Measurements from ENCODE around the gene STAT3.
"Not testable (repeated sequence)": the region's sequence is repeated elsewhere in the genome, so short reads cannot be mapped to it uniquely, and the experiment has no call there.

Gene STAT3

GRCh38 chr17:42380935-42381334 lies 7.3 kb downstream of the STAT3 start:
- no peak for DNase-seq (ENCODE audit: low spot score)

GRCh38 chr17:42378959-42379594 lies 9.2 kb downstream of the STAT3 start:
- no peak for DNase-seq (ENCODE audit: low spot score)

GRCh38 chr17:42378359-42378958 lies 9.8 kb downstream of the STAT3 start:
- DNase-seq (ENCODE audit: low spot score) = no peak

- DNase-seq (ENCODE audit: low spot score) = no peak
Measured at GRCh38 chr17:42373896-42374295, 14.3 kb downstream of the STAT3 start.

GRCh38 chr17:42372142-42372541 lies 16.1 kb downstream of the STAT3 start:
- DNase-seq (ENCODE audit: low spot score) = no peak

GRCh38 chr17:42368797-42369561 lies 19.3 kb downstream of the STAT3 start:
- DNase-seq (ENCODE audit: low spot score) = not testable (repeated sequence)

GRCh38 chr17:42368310-42368709 lies 19.9 kb downstream of the STAT3 start:
- not testable (repeated sequence) for DNase-seq (ENCODE audit: low spot score)

GRCh38 chr17:42366176-42367023 lies 21.8 kb downstream of the STAT3 start:
- DNase-seq (ENCODE audit: low spot score) = not testable (repeated sequence)

GRCh38 chr17:42365136-42365535 lies 23.1 kb downstream of the STAT3 start:
- no peak for DNase-seq (ENCODE audit: low spot score)

- DNase-seq (ENCODE audit: low spot score) = no peak
Measured at GRCh38 chr17:42363767-42364585, 24.3 kb downstream of the STAT3 start.

- no peak for DNase-seq (ENCODE audit: low spot score)
Measured at GRCh38 chr17:42363231-42363630, 25.0 kb downstream of the STAT3 start.

- DNase-seq (ENCODE audit: low spot score) = no peak
Measured at GRCh38 chr17:42362245-42362961, 25.8 kb downstream of the STAT3 start.

- DNase-seq (ENCODE audit: low spot score) = no peak
Measured at GRCh38 chr17:42361781-42362186, 26.5 kb downstream of the STAT3 start.

GRCh38 chr17:42360388-42360787 lies 27.9 kb downstream of the STAT3 start:
- DNase-seq (ENCODE audit: low spot score) = not testable (repeated sequence)

GRCh38 chr17:42359133-42359532 lies 29.1 kb downstream of the STAT3 start:
- DNase-seq (ENCODE audit: low spot score) = no peak

- DNase-seq (ENCODE audit: low spot score) = no peak
Measured at GRCh38 chr17:42358434-42358833, 29.8 kb downstream of the STAT3 start.

- DNase-seq (ENCODE audit: low spot score) = no peak
Measured at GRCh38 chr17:42354956-42355843, 33.0 kb downstream of the STAT3 start.

GRCh38 chr17:42348104-42348503 lies 40.1 kb downstream of the STAT3 start:
- DNase-seq (ENCODE audit: low spot score) = no peak

GRCh38 chr17:42347606-42348005 lies 40.6 kb downstream of the STAT3 start:
- DNase-seq (ENCODE audit: low spot score) = no peak

- DNase-seq (ENCODE audit: low spot score) = no peak
Measured at GRCh38 chr17:42347198-42347597, 41.0 kb downstream of the STAT3 start.

All from D341Med (cell line).